NK-92 (cell line): Measurements from ENCODE around the gene GZMH.
"Not testable (repeated sequence)": the region's sequence is repeated elsewhere in the genome, so short reads cannot be mapped to it uniquely, and the experiment has no call there.

ENCODE experiments used
- DNase-seq: peaks from one replicate; lab custom pipeline; 2025; ENCODE audit not compliant: unreplicated experiment; lab: John Stamatoyannopoulos, UW

GZMH gene

GRCh38 chr14:24595073-24595808 is 14.2 kb downstream of the GZMH start:
- DNase-seq: no peak

- not testable (repeated sequence) for DNase-seq
These were observed 18.5 kb downstream of the GZMH start for GRCh38 chr14:24591004-24591403.

- DNase-seq: not testable (repeated sequence)
These were observed 25.1 kb downstream of the GZMH start for GRCh38 chr14:24584402-24584801.

GRCh38 chr14:24578558-24578957 is 30.9 kb downstream of the GZMH start:
- DNase-seq: no peak

GRCh38 chr14:24576771-24577170 is 32.7 kb downstream of the GZMH start:
- no peak for DNase-seq

GRCh38 chr14:24576182-24576581 is 33.3 kb downstream of the GZMH start, which contains the start of gene CTSG:
TSS of gene CTSG (minus strand) at chr14:24576250. CDS start at chr14:24576223, 27 bp downstream.
- DNase-seq: no peak

- no peak for DNase-seq
These were observed 35.2 kb downstream of the GZMH start for GRCh38 chr14:24574206-24574774.

- DNase-seq: no peak
These were observed 43.2 kb downstream of the GZMH start for GRCh38 chr14:24566318-24566717.

GRCh38 chr14:24565766-24566165 is 43.7 kb downstream of the GZMH start:
- no peak for DNase-seq

- no peak for DNase-seq
These were observed 46.0 kb downstream of the GZMH start for GRCh38 chr14:24563505-24563904.

- no peak for DNase-seq
These were observed 52.7 kb downstream of the GZMH start for GRCh38 chr14:24556756-24557155.
